ENCODE results near the gene JAG2. TPM values are rescaled to one million over a fixed set of nuclear protein-coding genes. Genes with fewer than 3 reads are reported as not detected.

Gene JAG2
- polyA plus RNA-seq, 1 donor, result 52.1 TPM

DNA sequence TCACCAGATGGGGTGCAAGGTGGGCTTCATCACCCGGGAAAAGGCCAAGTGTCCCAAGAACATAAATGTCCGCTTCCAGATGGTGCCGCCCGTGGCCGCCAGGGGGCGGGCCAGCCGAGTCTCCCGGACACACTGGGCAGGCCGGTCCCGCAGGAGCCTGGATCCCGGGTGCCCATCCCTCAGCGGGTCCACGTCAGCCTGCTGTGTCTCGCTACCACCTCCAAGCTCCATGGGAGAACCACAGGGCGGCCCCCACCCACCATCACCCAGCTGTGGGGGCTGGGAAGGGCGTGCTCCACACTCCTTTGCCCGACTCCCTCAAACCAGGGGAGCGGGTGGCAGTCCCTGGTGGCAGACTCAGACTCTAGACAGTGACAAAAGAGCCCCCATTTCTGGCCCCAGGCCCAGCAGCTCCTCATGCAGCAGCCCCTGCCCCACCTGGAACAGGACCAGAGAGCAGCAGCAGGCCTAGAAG lies 34.5 kb upstream of the JAG2 start:
- DNase-seq, result peak; percentile 55

GRCh38 chr14:105201925-105202513 lies 33.4 kb upstream of the JAG2 start:
- DNase-seq, result no peak

DNA sequence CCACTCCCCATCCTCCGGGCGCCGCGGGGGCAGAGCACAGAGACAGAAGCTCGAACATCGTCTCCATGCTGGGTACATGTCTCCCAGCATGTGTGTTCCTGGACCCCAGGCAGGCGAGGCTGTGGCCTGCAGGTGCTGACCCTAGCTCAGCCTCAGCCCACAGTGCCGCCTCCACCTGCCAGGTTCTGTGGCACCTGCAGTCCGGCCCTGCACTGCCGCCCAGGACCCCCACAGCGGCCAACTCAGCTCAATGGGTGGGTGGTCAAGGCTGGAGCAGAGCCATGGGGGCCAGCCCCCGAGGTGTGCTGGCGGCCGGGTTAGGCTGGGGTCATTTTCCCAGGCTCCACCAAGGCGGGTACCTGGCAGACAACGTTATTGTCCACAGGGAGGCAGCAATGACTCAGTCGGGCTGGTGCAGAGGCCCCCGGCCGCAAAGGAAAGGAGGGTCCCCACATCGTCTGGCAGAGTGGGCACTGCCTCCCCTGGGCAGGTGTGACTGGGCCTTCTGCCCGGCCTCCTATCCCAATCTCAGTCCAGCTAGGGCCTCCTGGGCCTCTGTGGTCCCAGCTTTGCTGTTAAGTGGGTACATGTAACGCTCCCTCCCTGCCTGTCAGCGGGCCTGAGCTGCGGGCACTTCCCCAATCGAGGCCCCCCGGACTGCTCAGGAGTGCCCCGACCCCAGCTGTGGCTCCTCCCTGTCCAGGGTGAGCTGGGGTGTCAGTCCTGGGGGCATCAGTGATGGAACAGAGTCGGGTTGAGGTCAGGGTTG lies 32.8 kb upstream of the JAG2 start:
- DNase-seq, result no peak

DNA sequence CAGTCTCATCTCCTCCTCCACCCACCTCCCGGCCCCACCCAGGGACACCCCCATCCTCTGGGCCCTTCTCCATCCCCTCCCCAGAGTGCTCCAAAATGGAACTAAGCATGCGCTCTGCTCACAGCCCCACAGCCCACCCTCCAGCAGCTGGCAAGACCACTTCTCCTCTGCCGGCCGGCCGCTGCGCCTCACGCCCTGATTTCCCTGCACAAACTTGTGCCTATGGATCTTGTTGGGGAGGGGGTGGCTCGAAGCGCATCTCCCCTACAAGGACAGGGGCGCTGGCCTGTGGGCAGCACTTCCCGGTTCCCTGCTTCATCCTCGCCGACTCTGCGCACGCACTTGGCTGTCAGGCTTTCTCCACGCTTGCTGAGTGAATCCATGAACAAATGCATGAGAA lies 32.1 kb upstream of the JAG2 start:
- no peak for DNase-seq

GRCh38 chr14:105200074-105200473 lies 31.5 kb upstream of the JAG2 start:
- no peak for DNase-seq

GRCh38 chr14:105199093-105199492 lies 30.5 kb upstream of the JAG2 start:
- no peak for DNase-seq

DNA sequence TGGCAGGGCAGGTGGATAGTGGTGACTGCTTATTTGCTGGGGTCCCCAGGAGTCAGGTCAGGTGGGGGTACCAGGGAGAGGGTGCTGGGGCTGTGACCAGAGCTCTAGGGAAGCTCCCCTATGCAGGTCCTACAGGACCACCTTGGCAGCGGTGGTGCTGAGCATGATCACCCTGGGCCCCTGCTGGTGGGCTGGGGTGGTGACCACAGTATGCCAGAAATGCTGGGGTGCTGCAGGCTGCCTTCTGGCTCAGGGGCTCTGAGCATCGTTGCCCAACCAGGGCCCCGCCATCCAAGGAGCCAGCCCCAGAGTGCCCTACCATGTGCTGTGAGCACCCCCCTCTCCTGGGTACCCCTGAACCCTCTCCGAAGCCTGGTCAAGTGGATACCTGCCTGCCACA lies 30.0 kb upstream of the JAG2 start:
- no peak for DNase-seq

- DNase-seq, result peak; percentile 85
Observed at GRCh38 chr14:105197211-105197641, 28.6 kb upstream of the JAG2 start.

DNA sequence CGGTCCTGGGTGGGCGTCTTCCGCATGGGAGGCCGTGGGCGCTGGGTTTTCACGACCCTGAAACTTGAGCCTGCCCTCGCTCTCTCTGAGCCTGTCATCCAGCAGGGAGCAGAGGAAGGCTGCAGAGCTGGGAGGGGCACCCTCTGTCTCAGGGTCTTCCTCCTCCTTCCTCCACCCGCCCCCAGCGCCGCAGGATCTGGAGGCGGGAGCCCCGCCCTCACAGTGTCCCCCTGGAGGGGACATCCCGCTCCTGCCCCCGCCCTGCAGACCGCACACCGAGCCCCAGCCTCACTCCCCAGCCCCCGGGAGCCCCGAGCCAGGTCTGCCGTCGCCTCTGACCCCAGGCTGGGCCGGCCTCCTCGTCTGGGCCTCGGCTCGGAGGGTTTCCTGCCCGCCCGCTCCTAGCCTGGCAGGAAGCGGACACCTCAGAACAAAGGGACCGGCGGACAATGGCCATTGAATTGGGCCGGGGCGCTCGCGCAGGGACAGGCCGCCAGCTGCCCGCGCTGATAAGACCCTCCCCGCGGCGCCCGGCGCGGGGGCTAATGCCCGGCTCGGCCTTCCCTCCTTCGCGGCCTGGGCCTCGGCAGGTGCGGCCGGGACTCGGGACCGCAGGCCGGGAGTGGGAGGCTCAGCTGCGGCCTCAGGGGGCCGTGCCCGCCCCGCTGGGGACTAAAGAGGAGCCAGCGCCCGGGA lies 27.8 kb upstream of the JAG2 start:
- DNase-seq, result no peak

- no peak for DNase-seq
Observed at GRCh38 chr14:105195522-105196264, 27.1 kb upstream of the JAG2 start.

DNA sequence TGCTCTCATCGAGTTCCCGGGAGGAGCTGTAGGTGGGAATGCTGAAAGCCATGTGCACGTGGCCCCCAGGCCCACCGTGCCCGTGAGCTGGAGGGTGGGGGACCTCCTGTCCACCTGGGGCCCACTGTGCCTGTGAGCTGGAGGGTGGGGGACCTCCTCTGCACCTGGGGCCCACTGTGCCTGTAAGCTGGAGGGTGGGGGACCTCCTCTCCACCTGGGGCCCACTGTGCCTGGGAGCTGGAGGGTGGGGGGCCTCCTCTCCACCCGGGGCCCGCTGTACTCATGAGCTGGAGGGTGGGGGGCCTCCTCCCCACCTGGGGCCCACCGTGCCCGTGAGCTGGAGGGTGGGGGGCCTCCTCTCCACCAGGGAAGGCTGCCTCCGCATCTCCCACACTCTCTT lies 26.5 kb upstream of the JAG2 start:
- no peak for DNase-seq

DNA sequence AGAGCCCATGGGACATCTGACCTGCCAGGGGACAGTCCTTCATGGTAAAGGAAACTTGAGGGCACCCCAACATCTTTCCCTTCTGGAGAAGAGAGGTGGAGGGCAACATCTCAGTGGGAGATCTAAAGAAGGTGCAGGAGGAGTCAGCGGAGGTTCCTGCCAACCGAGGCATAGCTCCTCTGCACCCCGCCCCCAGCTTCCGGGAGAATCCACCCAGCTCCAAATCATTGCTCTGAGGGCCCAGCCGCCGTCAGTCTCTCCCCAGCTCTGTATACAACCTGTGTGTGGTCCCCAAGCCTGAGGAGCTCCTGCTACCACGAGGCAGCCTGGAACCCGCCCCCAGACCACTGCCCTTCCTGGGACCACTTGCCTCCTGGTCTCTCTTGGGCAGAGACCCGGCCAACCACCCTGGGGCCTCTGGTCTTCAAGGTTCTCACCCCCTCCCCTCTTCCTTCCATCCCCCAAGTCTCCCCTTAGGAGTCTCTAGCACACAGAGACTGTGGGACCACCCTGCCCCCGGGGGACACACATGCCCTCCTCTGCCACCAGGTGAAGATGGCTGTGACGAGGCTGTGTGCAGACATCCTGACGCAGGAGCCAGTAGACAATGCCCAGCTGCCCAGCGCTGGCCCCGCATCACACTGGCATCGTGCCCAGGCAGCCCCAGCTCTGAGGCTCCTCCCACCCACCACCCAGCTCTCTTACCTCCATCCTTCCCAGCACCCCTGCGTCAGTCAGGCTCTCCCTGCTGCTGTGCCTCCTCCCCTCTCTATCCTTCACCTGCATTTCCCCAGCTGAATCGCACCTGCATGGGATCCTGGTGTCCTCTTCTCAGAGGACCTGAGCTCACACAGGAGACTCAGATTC lies 25.6 kb upstream of the JAG2 start:
- DNase-seq, result no peak

GRCh38 chr14:105192866-105193731 lies 24.5 kb upstream of the JAG2 start:
- no peak for DNase-seq

GRCh38 chr14:105187935-105188524 lies 19.5 kb upstream of the JAG2 start:
- DNase-seq, result no peak

- DNase-seq, result no peak
Observed at GRCh38 chr14:105187116-105187515, 18.5 kb upstream of the JAG2 start.

DNA sequence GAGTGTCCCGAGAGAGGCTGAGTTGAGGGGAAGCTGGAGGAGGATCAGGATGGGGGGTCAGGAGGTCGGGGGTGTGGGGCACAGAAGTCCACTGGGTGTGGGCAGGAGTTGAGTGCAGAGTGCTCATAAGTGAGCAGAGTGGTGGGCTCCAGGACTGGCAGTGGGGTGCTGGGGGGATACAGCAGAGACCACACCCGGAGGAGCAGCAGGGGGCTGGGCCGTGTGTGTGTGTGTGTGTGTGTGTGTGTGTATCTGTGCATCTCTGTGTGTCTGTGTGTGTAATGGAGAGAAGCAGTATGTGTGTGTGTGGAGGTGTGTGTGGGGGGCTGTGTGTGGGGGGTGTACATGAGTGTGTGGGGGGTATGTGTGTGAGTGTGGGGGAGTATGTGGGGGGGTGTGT lies 17.4 kb upstream of the JAG2 start:
- no peak for DNase-seq

- DNase-seq, result no peak
Observed at GRCh38 chr14:105185001-105185400, 16.4 kb upstream of the JAG2 start.

DNA sequence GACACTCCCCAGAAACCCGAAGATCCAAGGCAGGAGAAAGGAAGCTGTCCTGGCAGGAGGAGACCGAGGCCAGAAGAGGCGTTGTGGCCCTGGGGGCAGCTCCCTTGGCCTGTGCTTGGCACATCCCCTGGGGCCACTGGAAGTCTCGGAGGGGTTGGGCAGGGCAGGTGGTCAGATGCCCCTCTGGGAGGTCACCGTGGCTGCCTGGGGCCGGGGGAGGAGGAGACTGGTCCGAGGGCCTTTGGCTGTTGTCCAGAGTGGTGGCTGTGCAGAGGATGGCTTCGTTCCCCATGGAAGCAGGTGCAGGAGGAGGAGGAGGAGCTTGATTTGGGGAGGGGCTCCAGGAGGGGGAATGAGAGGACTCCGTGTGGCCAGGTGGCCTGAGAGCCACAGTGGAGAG lies 15.9 kb upstream of the JAG2 start:
- no peak for DNase-seq

- DNase-seq, result no peak
Observed at GRCh38 chr14:105182296-105183020, 13.9 kb upstream of the JAG2 start.

Measured in hindlimb muscle (tissue), 1 donor.